Fibroblast of skin of left biceps (primary cell): ENCODE results near the gene INMT.
A peak's percentile ranks its signal among the peaks of the same experiment; 100 is the strongest.

Experiments used
- DNase-seq, 2 experiments: peaks; one replicate each; pipeline ENCODE4 v3.0.0-alpha.2; 2013; ENCODE audit warnings: low read depth in 2 of 2

Gene INMT

DNA sequence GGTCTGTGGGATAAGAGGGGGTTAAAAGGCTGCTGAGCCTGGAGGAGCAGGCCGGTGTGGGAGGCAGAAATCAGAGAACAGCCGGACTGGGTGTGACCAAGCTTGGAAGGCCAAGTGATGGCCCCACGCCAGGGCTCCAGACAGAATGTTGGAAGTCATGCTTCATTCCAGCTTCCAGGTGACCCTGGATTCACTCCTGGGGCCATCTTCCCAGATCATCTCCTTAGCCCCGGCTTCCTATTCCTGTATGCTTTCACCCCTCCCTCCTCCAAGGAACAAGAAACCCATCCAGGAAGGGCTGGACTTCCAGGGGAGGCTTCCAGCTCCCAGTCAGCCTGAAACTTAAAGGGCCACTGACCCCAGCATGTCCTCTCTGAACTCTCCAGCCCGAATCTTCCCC lies 1.0 kb downstream of the INMT start:
- DNase-seq: no peak

- DNase-seq: no peak
Observed at GRCh38 chr7:30754315-30754877, 2.5 kb downstream of the INMT start.

DNA sequence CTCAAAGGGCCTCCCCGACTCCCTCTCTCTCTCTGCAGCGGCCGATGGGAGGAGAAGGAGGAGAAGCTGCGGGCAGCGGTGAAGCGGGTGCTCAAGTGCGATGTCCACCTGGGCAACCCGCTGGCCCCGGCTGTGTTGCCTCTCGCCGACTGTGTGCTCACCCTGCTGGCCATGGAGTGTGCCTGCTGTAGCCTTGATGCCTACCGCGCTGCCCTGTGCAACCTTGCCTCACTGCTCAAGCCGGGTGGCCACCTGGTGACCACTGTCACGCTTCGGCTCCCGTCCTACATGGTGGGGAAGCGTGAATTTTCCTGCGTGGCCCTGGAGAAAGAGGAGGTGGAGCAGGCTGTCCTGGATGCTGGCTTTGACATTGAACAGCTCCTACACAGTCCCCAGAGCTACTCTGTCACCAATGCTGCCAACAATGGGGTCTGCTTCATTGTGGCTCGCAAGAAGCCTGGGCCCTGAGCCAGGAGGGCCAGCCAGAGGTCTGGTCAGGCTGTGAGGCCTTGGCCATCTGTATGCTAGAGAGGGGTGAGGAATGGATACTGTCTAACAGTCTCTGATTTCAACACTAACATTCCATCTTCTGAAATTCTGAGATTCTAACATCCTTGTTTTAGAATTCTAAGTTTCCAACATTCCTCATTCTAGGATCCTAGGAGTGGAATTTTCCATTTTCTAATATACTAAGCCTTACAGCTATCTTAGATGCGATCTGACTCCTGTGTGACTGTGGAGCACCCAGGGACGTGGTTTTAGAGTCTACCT lies 3.6 kb downstream of the INMT start:
- no peak for DNase-seq

- DNase-seq: no peak
Observed at GRCh38 chr7:30757342-30757692, 5.4 kb downstream of the INMT start.

- DNase-seq: no peak
Observed at GRCh38 chr7:30760514-30761213, 8.7 kb downstream of the INMT start.

DNA sequence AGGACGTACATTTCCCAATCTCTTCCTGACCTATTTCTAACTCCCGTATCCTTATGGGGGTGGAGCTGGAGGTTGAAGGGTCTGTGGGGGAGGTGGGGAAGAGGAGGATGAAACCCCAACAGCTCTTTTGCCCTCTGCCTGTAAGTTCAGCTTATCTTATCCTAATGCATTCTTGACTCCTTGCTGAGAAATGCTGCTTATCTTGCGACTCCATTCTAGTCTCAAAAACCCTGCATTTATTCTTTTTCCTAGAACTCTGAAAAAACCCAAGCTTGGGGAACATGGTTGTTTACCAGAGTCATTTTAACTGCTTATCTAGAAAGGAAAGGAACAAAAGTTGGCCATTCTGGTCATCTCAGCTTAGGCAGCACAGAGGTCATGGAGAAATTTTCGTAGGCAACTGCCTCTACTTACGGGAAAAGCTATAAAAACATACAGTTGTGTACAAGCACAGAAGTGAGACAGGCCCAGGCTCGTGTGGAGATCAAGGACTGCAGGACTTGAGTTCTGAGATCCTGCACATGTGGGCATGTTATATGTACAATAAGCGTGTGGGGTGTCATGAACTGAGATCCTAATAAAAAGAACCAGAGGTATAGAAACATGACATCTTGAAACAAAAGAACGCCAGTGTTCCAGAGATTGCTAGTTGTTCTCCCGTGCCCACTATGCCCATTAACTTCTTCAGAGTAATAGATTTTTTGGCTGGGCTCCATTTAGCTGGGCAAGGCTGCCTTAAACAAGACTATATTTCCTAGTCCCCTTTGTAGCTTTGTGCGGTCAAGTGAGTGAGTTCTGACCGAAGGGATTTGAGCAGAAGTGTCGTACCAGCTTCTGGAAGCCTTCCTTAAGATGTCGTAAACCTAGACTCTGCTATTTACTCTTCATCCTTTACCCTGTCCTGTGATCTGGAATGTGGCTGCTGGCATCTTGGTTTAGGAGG lies 9.6 kb downstream of the INMT start:
- no peak for DNase-seq

DNA sequence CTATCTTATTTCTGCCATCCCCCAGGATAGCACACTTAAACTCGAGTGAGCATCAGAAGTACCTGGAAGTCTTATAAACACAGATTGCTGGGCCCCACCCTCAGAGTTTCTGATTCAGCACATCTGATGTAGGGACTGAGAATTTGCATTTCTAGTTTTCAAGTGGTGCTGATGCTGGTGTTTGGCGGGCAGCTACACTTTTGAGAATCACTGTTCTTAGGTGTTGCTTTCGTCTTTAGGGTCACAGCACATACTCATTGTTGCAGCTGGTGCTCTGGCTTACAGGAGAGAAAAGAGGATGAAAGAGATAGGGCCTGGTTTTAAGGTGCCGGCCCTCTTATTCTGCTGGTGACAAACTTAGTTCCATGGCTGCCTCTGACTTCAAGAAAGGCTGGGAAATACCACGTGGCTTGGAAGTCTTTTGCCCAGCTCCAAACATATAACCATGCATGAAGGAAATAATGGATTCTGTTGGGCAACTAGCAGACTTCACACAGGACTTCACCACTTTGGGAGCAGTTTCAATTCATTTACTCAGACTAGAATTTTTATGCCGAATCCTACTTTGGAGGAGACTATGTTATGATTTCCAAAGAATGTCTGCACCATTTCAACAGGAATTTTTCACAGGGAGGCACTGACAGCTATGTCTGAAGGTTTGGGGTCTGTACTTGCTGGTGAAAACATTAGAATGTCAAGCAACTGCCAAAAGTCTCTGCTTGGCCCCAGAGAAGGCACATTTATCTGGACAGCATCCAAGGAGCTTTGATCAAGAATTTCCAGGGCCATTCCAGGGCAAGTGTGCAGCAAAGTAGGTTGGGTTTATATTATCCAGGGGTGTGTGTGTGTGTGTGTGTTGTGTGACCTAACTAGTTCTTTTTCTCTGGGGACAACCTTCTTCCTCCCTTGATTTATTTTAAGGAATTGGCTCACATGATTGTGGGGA lies 12.4 kb downstream of the INMT start:
- peak; percentile 70 to 77 for DNase-seq

GRCh38 chr7:30765408-30765807 lies 13.5 kb downstream of the INMT start:
- no peak for DNase-seq

DNA sequence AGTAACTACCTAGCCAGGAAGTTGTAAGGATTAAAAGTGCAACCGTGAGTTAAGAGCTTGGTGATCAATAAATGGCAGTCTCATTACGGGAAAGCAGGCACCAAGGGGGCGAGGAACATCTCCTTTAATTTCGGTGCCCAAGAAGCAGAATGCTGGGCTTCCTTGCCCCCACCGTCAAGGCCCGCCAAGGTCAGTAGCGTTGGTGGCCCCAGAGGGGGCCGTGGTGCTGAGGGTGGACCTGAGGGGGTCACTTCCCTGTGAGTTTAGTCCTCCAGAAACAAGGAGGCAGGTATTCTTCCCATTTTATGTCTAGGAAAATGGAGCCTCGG lies 18.9 kb downstream of the INMT start:
- DNase-seq: no peak

- peak; percentile 17 to 34 for DNase-seq
Observed at GRCh38 chr7:30771174-30771879, 19.4 kb downstream of the INMT start, which contains the start of gene MINDY4. TSS of gene MINDY4 (plus strand) at chr7:30771417. CDS start at chr7:30771494, 77 bp downstream.

DNA sequence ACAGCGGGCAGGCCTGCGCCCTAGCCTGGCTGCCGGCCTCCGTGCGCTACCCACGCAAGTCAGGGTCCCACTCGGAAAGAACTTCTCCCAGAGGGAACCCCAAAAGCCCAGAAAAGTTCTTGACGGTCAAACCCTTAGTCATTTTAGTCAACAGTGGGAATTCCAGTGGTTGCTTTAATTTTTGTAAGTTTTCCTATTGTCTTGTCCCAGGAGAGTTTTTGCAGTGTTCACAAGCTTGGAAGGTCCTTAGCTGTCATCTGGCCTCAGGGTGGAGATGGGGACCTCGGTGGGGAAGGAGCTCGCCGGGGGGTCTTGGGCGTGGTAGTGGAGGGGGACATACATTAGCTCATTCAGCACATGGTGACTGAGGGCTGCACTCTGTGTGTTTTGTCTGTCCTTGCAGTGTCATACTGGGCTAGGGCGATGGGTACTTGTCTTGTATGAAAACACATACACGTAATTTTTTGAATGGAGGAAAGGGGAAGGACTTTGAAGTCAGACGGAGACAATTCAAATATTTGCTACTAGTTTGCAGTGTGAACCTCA lies 20.0 kb downstream of the INMT start:
- no peak for DNase-seq

GRCh38 chr7:30772984-30773383 lies 21.0 kb downstream of the INMT start:
- DNase-seq: no peak

DNA sequence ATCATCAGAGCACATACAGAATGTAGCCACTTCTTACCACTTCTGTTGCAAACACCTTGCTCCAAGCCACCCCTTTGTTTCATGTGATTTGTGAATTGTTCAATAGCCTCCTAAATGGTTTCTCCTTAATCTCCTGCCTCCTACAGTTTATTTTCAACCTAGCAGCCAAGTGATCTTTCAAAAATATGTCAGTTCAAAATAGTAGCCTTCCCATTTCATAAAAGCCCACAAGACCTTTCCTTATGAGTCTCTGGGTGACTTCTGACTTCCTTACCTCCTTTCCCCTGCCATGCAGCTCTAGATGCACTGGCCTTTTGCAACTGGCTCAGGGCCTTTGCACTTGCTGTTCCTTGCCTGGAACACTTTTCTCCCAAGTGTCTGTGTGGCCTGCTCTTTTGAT lies 24.1 kb downstream of the INMT start:
- no peak for DNase-seq

DNA sequence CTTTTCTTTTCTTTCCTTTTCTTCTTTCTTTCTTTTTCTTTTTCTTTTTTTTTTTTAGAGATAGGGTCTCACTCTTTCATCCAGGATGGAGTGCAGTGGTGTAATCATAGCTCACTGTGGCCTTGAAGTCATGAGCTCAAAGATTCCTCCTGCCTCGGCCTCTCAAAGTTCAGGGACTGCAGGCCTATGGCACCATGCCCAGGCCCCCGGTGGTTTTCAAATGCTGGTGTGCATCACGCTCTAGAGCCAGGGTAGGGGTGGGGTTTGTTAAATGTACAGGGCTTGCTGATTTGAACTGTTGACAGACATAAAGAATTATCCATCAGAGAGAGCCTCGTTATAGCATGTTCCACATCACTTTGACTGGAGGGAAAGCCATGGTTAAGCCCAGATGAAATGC lies 25.0 kb downstream of the INMT start:
- no peak for DNase-seq

- DNase-seq: no peak
Observed at GRCh38 chr7:30778255-30779025, 26.5 kb downstream of the INMT start.

- DNase-seq: no peak
Observed at GRCh38 chr7:30779574-30779973, 27.6 kb downstream of the INMT start.

- no peak for DNase-seq
Observed at GRCh38 chr7:30780941-30781340, 29.0 kb downstream of the INMT start.

- DNase-seq: no peak
Observed at GRCh38 chr7:30782690-30783089, 30.8 kb downstream of the INMT start.

- DNase-seq: no peak
Observed at GRCh38 chr7:30785786-30786185, 33.9 kb downstream of the INMT start.
